ENCODE results near the gene CISD2. TPM values are rescaled to one million over a fixed set of nuclear protein-coding genes. Genes with fewer than 3 reads are reported as not detected.
"Not testable (repeated sequence)": the region's sequence is repeated elsewhere in the genome, so short reads cannot be mapped to it uniquely, and the experiment has no call there.

Gene CISD2
- total and polyA plus RNA-seq, 4 donors: 31.7 to 65.9 (median 59.9) TPM

DNA sequence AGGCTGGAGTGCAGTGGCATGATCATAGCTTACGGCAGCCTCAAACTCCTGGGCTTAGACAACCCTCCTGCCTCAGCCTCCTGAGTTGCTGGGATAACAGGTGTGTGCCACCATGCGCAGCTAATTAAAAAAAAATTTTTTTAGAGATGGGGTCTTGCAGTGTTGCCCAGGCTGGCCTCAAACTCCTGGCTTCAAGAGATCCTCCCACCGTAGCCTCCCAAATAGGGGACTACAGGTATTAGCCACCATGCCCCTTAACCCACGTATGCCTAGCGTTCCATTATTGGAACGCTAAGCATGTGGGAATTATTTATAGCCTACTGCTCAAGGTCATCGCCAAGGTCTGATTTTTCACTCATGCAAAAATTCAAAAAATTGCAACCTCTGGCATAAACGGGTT is 21.1 kb upstream of the CISD2 start:
- WGBS (ENCODE audit: insufficient coverage): 100% methylated on average over 6 of the region's 8 CpGs
- no peaks in the 10 kb centered on the region for H3K4me1 ChIP-seq (ENCODE audit: control insufficient read depth, insufficient read depth, low read length)

DNA sequence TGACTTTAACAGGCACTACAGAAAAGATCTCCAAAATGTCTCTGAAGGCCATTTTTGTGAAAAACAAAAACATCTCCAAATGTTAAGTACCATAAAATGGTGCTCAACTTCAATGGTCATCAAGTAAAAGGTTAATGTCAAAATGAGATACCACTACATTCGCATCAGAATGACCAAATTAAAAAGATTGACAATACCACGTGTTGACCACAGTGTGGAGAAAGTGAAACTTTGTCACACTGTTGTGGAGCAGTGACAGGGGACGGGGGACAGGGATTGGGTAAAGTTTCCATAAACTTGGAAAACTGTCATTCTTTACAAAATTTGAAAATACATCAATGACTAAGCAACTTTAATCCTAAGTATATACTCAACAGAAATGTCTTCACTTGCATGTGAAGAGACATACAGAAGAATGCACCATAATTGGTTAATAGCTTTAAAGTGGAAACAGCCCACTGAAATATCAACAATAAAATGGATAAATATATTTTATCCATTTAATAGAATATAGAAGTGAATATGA is 19.1 kb upstream of the CISD2 start:
- H3K27me3 ChIP-seq (ENCODE audit: control insufficient read depth, insufficient read depth, low read length): no peaks in the 10 kb centered on the region
- no peak overlapping the region for H3K4me3 ChIP-seq (ENCODE audit: low read depth, low read length)
- H3K4me1 ChIP-seq (ENCODE audit: control insufficient read depth, insufficient read depth, low read length): no peaks in the 10 kb centered on the region

More for the DNA sequence above, 21.1 kb upstream of the CISD2 start:
- Histone ChIP-seq H3K36me3 (ENCODE audit: control insufficient read depth, insufficient read depth, low read length) (no peaks in the 10 kb centered on the region), H3K27ac (ENCODE audit: low read depth, low read length) (no peak overlapping the region), H3K4me3 (ENCODE audit: low read depth, low read length) (no peak overlapping the region), H3K27me3 (ENCODE audit: control insufficient read depth, insufficient read depth, low read length) (no peaks in the 10 kb centered on the region), H3K9me3 (ENCODE audit: control insufficient read depth, insufficient read depth, low read length) (no peaks in the 10 kb centered on the region)
- no peak for DNase-seq (ENCODE audit: low read depth in 4 of 6, low spot score in 6 of 6)

DNA sequence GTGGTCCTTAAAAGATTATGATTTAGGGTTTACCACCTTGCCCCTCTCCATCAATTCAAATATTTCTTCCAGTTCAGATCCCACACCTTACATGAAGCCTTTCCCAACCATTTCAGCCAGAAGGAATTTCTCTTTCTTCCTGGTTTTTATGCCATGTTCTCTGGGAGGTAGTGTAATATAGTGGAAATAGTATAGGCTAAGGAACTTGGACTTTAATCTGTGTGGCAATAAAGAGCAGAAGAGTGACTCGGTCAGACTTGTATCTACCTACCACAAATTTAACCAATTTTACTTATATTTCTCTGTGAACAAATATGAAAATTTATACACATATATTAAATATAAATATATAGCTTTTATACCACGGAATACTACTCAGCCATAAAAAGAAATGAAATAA is 18.4 kb upstream of the CISD2 start:
- H3K27ac ChIP-seq (ENCODE audit: low read depth, low read length): no peak overlapping the region
- H3K36me3 ChIP-seq (ENCODE audit: control insufficient read depth, insufficient read depth, low read length): no peaks in the 10 kb centered on the region
- H3K4me3 ChIP-seq (ENCODE audit: low read depth, low read length): no peak overlapping the region
- no peaks in the 10 kb centered on the region for H3K9me3 ChIP-seq (ENCODE audit: control insufficient read depth, insufficient read depth, low read length)
- no peak for DNase-seq (ENCODE audit: low read depth in 4 of 6, low spot score in 6 of 6)
- H3K4me1 ChIP-seq (ENCODE audit: control insufficient read depth, insufficient read depth, low read length): no peaks in the 10 kb centered on the region
- H3K27me3 ChIP-seq (ENCODE audit: control insufficient read depth, insufficient read depth, low read length): no peaks in the 10 kb centered on the region
- WGBS (ENCODE audit: insufficient coverage): no CpG with 5 or more reads among the region's 2 CpGs

More for the DNA sequence above, 19.1 kb upstream of the CISD2 start:
- Histone ChIP-seq H3K9me3 (ENCODE audit: control insufficient read depth, insufficient read depth, low read length) (no peaks in the 10 kb centered on the region), H3K36me3 (ENCODE audit: control insufficient read depth, insufficient read depth, low read length) (no peaks in the 10 kb centered on the region), H3K27ac (ENCODE audit: low read depth, low read length) (no peak overlapping the region)
- no peak for DNase-seq (ENCODE audit: low read depth in 4 of 6, low spot score in 6 of 6)
- no CpG with 5 or more reads among the region's 3 CpGs for WGBS (ENCODE audit: insufficient coverage)

DNA sequence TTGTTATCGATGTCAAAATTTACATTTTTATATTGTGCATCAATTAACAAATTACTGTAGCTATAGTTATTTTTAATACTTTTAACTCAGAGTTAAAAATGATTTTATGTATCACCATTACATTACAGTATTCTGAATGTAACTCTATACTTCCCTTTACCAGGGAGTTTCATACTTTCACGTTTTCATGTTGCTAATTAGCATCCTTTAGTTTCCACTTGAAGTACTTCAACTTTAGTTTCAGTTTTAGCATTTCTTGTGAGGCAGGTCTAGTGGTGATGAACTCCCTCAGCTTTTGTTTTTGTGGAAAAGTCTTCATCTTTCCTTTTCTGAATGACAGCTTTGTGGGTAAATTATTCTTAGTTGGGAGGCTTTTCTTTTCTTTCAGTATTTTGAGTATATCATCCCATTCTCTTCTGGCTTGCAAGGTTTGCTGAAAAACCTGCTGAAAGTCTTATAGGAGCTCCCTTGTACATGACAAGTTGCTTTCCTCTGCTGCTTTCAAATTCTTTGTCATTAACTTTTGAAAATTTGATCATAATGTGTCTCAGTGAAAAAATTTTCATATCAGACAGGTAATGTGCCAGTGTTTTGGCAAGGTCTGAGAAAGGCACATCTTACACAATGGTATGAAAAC is 9.8 kb upstream of the CISD2 start:
- H3K27me3 ChIP-seq (ENCODE audit: control insufficient read depth, insufficient read depth, low read length): no peaks in the 10 kb centered on the region
- no peaks in the 10 kb centered on the region for H3K36me3 ChIP-seq (ENCODE audit: control insufficient read depth, insufficient read depth, low read length)
- no CpG with 5 or more reads among the region's 2 CpGs for WGBS (ENCODE audit: insufficient coverage)
- no peak overlapping the region for H3K4me3 ChIP-seq (ENCODE audit: low read depth, low read length)
- no peak for DNase-seq (ENCODE audit: low read depth in 4 of 6, low spot score in 6 of 6)
- H3K27ac ChIP-seq (ENCODE audit: low read depth, low read length): no peak overlapping the region
- no peaks in the 10 kb centered on the region for H3K4me1 ChIP-seq (ENCODE audit: control insufficient read depth, insufficient read depth, low read length)
- H3K9me3 ChIP-seq (ENCODE audit: control insufficient read depth, insufficient read depth, low read length): peaks cover 3% of the 10 kb centered on the region

DNA sequence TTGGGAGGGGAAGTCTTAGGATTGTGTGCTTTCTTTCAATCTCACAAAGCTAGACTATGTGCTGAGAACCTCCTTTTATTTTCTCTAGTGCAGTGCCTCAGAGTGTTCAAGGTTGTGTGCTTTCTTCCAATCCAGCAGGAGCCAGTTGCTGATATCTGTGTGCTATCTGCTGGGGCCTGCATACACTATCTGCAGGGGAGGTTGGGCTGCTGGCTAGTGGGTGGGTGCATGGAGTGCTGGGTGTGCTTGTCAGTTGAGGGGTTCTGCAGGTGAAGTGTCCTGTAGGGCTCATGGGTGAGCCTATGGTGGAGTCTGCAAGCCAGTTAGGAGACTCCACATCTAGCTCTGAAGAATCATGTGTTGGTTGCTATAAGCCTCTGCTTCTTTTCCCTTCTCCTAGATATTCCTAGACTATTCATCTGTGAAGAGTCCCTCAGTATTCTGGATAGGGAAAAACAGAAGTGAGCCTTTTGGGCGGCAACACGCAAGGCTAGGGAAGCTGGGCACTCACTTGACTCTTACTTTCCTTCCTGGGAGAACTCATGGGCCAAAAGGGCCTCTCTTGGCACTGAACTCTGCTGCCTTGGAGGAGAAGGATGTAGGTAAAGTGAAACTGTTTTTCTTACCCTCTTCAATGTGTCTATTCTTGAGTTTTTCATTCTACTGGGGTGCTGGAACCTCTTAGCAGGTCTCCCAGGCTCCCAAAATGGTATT is 8.0 kb upstream of the CISD2 start:
- Histone ChIP-seq H3K4me3 (ENCODE audit: low read depth, low read length) (no peak overlapping the region), H3K27ac (ENCODE audit: low read depth, low read length) (no peak overlapping the region), H3K27me3 (ENCODE audit: control insufficient read depth, insufficient read depth, low read length) (no peaks in the 10 kb centered on the region), H3K36me3 (ENCODE audit: control insufficient read depth, insufficient read depth, low read length) (no peaks in the 10 kb centered on the region), H3K9me3 (ENCODE audit: control insufficient read depth, insufficient read depth, low read length) (peaks cover 3% of the 10 kb centered on the region), H3K4me1 (ENCODE audit: control insufficient read depth, insufficient read depth, low read length) (no peaks in the 10 kb centered on the region)
- no CpG with 5 or more reads among the region's 2 CpGs for WGBS (ENCODE audit: insufficient coverage)
- DNase-seq (ENCODE audit: low read depth in 4 of 6, low spot score in 6 of 6): no peak

DNA sequence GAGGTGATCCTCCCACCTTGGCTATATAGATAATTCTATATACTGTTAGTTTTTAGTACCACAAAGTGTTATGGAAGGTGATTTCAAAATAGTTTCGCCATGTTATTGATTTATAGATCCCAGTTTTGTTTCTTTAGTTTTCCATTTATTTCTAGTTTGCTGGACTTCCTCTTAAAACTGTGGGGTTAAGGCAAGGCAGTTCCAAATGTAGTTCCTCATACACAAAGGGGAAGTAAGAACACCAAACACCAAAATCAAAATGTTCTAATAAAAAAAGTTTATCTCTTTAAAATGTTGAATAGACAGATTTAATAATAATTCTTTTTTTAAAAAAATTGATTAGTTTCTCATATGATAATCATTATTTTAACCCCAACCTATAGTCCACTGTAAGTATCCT is 6.8 kb upstream of the CISD2 start:
- Histone ChIP-seq H3K27ac (ENCODE audit: low read depth, low read length) (no peak overlapping the region), H3K4me1 (ENCODE audit: control insufficient read depth, insufficient read depth, low read length) (no peaks in the 10 kb centered on the region), H3K36me3 (ENCODE audit: control insufficient read depth, insufficient read depth, low read length) (no peaks in the 10 kb centered on the region), H3K9me3 (ENCODE audit: control insufficient read depth, insufficient read depth, low read length) (peaks cover 3% of the 10 kb centered on the region), H3K27me3 (ENCODE audit: control insufficient read depth, insufficient read depth, low read length) (no peaks in the 10 kb centered on the region), H3K4me3 (ENCODE audit: low read depth, low read length) (no peak overlapping the region)
- no peak for DNase-seq (ENCODE audit: low read depth in 4 of 6, low spot score in 6 of 6)
- WGBS (ENCODE audit: insufficient coverage): no CpG with 5 or more reads among the region's 1 CpG

DNA sequence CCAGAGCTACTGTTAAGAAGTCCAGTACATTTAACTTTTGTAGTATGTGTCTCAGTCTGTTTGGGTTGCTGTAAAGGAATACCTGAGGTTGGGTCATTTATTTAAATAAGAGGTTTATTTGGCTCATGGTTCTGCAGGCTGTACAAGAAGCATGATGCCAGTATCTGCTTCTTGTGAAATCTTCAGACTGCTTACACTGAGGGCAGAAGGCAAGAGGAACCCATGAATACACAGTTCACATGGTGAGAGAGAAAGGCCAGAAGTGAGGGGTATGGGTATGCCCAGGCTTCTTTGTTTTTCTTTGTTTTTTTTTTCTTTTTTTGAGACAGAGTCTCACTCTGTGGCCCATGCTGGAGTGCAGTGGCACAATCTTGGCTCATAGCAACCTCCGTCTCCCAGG is 6.0 kb upstream of the CISD2 start:
- H3K27ac ChIP-seq (ENCODE audit: low read depth, low read length): no peak overlapping the region
- H3K4me1 ChIP-seq (ENCODE audit: control insufficient read depth, insufficient read depth, low read length): peaks cover 4% of the 10 kb centered on the region
- H3K27me3 ChIP-seq (ENCODE audit: control insufficient read depth, insufficient read depth, low read length): no peaks in the 10 kb centered on the region
- H3K9me3 ChIP-seq (ENCODE audit: control insufficient read depth, insufficient read depth, low read length): peaks cover 3% of the 10 kb centered on the region
- no peaks in the 10 kb centered on the region for H3K36me3 ChIP-seq (ENCODE audit: control insufficient read depth, insufficient read depth, low read length)
- no peak for DNase-seq (ENCODE audit: low read depth in 4 of 6, low spot score in 6 of 6)
- no CpG with 5 or more reads among the region's 1 CpG for WGBS (ENCODE audit: insufficient coverage)
- no peak overlapping the region for H3K4me3 ChIP-seq (ENCODE audit: low read depth, low read length)

DNA sequence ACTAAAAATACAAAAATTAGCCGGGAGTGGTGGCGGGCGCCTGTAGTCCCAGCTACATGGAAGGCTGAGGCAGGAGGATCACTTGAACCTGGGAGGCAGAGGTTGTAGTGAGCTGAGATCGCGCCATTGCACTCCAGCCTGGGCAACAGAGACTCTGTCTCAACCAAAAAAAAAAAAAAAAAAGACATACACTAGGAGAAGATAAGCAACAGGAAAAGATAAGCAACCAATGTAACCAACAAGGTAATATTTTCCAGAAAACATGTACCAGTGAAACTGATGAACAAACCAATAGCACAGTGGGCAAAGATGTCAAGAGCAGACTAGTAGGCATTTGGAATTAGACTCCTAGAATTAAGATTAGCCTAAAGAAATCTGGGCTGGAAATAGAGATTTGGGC is 3.5 kb upstream of the CISD2 start:
- H3K36me3 ChIP-seq (ENCODE audit: control insufficient read depth, insufficient read depth, low read length); H3K9me3 ChIP-seq (ENCODE audit: control insufficient read depth, insufficient read depth, low read length); DNase-seq (ENCODE audit: low read depth in 4 of 6, low spot score in 6 of 6); H3K27ac ChIP-seq (ENCODE audit: low read depth, low read length); H3K27me3 ChIP-seq (ENCODE audit: control insufficient read depth, insufficient read depth, low read length); H3K4me3 ChIP-seq (ENCODE audit: low read depth, low read length): not testable (repeated sequence)
- H3K4me1 ChIP-seq (ENCODE audit: control insufficient read depth, insufficient read depth, low read length): peaks cover 14% of the 10 kb centered on the region
- no CpG with 5 or more reads among the region's 5 CpGs for WGBS (ENCODE audit: insufficient coverage)

DNA sequence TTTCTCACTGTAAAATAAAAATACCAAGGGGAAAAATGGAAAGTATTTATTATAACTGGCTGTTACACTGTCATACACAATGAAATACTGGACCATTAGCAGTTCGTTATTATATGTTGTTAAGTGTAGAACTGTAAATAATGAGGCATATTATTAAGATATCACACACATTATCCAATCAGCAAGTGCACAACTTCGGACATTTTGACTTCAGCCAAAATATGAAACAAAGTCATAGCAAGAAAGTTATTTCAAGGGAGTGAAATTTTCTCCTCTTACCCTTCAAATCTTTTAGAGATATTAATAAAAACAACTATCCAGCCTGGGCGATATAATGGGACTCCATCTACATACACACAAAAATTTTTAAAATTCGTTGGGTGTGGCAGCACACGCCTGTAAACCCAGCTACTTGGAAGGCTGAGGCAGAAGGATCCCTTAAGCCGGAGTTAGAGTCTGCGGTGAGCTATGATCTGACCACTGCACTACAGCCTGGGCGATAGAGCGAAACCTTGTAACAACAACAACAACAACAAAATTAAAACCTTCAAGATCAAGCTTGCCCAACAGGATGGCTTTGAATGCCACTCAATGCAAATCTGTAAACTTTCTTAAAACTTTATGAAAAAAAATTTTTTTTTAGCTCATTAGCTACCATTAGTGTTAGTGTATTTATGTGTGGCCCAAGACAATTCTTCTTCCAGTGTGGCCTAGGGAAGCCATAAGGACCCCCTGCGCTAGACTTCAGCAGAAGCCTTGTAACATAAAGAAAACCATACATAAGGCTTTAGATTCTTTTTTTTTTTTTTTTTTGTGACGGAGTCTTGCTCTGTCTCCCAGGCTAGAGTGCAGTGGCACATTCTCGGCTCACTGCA is 1.3 kb upstream of the CISD2 start:
- Histone ChIP-seq H3K36me3 (ENCODE audit: control insufficient read depth, insufficient read depth, low read length) (no peaks in the 10 kb centered on the region), H3K27ac (ENCODE audit: low read depth, low read length) (peak overlapping the region; percentile 99), H3K4me3 (ENCODE audit: low read depth, low read length) (no peak overlapping the region), H3K9me3 (ENCODE audit: control insufficient read depth, insufficient read depth, low read length) (no peaks in the 10 kb centered on the region), H3K27me3 (ENCODE audit: control insufficient read depth, insufficient read depth, low read length) (no peaks in the 10 kb centered on the region), H3K4me1 (ENCODE audit: control insufficient read depth, insufficient read depth, low read length) (peaks cover 14% of the 10 kb centered on the region)
- whole genome bisulfite sequencing (ENCODE audit: insufficient coverage): 93% methylated on average over 3 of the region's 12 CpGs
- no peak for DNase-seq (ENCODE audit: low read depth in 4 of 6, low spot score in 6 of 6)

All from spinal cord (tissue), 10 donors.